Left forelimb (tissue), 1 donor: Measurements from ENCODE around the gene MAPRE3.

Source experiments
- DNase-seq: peaks from one replicate; pipeline ENCODE4 v3.0.0-alpha.2; 2018; ENCODE audit warnings: low spot score

Gene MAPRE3

GRCh38 chr2:26950246-26950645, 20.2 kb upstream of the MAPRE3 start:
- DNase-seq, result no peak

DNA sequence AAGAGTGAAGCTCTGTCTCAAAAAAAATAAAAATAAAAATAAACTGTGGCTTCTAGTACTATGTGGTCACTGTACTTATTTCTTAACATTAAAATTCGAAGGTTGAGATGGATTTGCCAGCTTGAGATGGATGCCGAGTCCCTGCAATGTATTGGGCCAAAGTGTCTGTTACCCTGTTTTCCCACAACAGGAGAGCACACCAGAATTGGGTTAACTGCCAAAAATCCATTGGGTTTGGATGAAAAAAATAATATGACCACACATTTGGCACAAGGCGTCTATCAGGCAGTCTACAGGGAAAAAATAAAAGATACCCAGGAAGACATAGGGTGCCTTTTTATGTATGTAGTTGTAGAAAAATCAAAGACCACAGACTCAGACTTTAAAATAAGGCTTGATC, 19.2 kb upstream of the MAPRE3 start:
- DNase-seq, result no peak

GRCh38 chr2:26952374-26952773, 18.1 kb upstream of the MAPRE3 start:
- DNase-seq, result no peak

GRCh38 chr2:26954135-26954534, 16.3 kb upstream of the MAPRE3 start:
- no peak for DNase-seq

- DNase-seq, result no peak
Observed at GRCh38 chr2:26957041-26957440, 13.4 kb upstream of the MAPRE3 start.

GRCh38 chr2:26957534-26957933, 12.9 kb upstream of the MAPRE3 start:
- no peak for DNase-seq

DNA sequence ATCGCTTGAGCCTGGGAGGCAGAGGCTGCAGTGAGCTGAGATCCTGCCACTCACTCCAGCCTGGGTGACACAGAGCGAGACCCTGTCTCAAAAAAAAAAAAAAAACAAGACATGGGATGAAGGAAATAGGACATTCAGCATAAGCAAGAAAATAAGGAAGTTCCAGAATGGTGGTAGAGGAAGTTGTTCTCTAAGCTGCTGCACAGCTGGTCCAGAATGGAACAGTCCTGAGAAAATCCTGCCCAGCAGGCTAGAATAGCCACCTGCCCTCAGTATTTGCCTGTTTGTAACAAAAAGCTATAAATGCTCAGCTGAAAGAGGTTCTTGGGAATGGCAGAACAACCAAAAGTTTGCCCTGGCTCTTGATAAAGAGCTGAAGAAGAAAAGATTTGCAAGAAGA, 11.1 kb upstream of the MAPRE3 start:
- DNase-seq, result no peak

GRCh38 chr2:26964446-26965130, 5.8 kb upstream of the MAPRE3 start:
- no peak for DNase-seq

GRCh38 chr2:26968001-26968400, 2.4 kb upstream of the MAPRE3 start:
- no peak for DNase-seq

- no peak for DNase-seq
Observed at GRCh38 chr2:26969077-26969844, 1.2 kb upstream of the MAPRE3 start.

DNA sequence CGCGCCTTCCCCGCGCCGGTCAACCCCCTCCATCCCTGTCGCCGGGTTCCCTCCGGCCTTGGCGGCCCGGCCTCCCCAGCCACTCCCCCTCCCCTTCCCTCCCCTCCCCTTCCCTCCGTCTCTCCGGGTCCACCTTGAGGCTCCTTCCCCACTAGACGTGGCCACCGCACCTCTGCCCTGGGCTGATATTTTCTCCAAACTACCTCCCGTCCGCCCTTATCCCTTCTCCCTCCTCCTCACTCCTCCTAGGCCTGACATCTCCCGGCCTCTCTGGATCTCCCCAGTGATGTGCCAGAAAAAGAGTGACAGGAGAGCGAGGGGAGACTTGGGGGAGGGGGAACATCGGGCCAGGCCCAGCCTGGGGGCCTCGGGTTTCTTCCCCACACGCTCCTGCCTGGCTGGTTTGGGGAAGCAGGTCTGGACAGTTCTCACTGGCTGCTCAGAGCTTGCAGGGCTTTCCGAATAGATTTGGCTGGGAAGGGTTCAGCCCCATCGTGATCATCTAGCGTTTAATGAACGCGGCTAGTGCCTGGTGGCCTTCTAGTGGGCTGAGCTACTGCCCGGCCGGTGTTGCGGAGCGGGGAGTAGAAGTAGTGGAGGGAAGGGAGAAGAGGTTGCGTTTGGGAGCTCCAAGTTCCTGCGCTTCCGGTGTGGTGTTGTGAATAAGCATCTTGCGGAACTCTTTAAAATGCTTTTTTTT, 641 bp downstream of the MAPRE3 start:
- DNase-seq, result no peak

DNA sequence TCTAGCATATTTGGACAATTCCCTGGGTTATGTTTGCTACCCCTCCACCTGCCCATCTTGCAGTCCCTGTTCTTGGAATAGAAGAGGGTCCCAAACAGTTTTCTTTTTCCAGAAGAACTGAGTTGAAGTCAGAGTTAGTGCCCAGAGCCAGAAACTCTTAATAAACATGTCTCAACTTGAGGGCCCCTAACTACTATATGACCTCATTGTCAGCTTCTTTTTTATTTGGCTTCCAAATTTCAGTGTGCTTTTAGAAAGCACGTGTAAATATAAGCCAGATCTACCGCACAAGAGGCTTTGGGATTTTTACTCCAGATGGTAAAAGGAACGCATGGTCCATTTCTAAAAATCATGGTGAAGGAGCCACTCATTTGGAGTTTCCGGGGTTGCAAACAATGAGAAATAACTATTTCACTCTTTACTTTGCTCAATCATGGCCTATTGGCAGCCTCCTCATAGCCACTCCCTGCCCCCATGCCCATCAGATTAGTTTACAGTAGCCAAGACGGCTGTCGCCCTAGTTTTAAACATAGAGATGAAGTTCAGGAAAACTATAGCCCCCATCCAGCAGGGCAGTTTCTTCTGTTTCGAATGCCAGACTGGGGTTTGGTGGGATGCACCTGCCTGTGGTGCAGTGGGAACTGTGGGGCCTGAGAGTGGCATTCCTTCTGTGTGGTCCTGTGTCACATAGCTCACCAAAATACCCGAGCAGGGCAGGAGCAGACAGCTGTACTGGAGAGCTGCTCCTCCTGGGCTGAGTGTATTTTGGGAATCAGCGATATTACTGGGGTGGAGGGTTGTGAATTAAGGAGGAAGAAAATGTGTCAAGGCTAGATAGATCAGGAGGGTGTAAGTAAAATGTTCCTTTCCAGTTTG, 1.7 kb downstream of the MAPRE3 start:
- no peak for DNase-seq

DNA sequence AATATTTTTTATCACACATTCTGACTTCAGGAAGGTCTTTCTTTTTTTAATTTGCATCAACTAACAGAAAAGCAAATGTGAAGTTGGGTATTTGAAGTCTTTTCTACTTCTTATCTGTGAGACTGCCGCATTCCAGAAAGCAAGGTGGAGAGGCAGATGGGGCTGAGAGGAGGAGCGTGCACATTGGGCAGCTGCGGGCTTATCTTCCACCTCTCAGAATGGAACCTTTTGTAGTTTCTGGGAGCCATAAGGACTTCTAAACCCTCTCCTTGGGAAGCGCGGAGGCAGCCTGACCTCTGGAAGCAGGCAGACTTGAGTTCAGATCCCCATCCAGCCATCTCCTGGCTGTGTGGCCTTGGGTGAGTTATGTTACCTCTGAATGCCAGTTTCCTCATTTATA, 3.9 kb downstream of the MAPRE3 start:
- no peak for DNase-seq

GRCh38 chr2:26975102-26975501, 4.7 kb downstream of the MAPRE3 start:
- no peak for DNase-seq

- no peak for DNase-seq
Observed at GRCh38 chr2:26975656-26976055, 5.2 kb downstream of the MAPRE3 start.

GRCh38 chr2:26976237-26976636, 5.8 kb downstream of the MAPRE3 start:
- no peak for DNase-seq

DNA sequence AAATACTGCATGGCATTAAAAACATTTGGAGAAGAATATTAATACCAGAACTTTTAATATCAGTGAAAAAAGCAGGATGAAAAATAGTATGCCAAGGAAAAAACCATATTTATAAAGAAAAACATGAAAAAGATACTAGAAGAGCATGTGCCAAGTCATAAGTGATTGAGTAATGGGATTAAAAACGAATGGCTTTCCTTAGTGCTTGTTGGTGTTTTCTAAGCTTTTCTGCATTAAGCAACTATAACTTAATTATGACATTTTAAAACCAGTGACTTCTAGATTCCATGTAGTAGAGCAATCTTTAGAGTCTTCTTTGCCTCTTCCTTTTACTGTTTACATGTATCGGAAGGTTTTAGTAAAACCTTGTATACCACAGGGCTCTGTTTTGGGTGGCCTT, 6.6 kb downstream of the MAPRE3 start:
- no peak for DNase-seq

- DNase-seq, result no peak
Observed at GRCh38 chr2:26978061-26978596, 7.7 kb downstream of the MAPRE3 start.

DNA sequence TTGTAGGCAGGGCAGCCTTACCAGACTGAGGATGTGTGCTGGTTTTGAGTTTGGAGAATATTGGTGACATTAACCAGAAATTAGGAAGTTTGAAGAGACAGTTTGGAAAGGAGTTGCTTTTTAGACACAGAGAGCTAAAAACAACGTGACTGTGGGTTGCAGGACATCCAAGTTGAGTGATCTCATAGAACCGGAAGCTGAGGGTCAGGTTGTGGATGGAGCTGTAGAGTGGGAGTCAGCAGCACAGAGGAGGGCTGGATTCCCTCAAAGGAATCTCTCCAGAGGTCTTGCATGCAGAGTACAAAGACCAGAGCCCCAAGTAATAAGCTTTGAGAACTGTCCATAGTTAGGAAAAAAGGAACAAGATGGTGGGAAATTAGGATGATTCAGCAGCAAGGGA, 9.3 kb downstream of the MAPRE3 start:
- DNase-seq, result no peak

DNA sequence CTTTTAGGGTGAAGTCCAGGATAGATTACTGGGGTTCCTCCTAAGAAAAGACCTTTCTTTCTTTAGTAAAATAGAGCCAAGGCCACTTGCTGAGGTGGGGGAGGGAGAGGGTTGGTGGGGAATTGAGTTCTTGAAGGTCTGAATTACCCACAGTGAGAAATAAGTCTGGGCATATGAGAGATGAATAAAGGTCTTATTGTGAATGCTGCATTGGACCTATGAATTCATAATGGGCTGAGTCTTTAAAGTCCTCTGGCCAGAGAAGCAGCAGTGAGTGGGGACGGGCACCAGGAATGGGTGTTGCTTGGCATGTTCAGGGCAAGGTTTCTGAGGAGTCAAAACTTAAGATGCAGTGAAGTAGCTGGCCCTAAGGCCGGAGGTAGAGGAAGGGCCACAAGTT, 10.5 kb downstream of the MAPRE3 start:
- no peak for DNase-seq

GRCh38 chr2:26982102-26982742, 11.8 kb downstream of the MAPRE3 start:
- DNase-seq, result no peak
